HCT116 (cell line): Measurements from ENCODE around the gene UBAC2. TPM values are rescaled to one million over a fixed set of nuclear protein-coding genes. Genes with fewer than 3 reads are reported as not detected.

ENCODE experiments used
- ATAC-seq: fragments of 200-7000 bp; cut with Tn5 transposase; 2 replicates; pipeline ENCODE4 v1.9.1; 2020; ENCODE audit warnings: mild to moderate bottlenecking, moderate library complexity
- BruUV-seq: library from RNA; stranded (reverse); fragments of 400-500 nt; replicated peaks from 2 replicates; lab custom pipeline; 2021; lab: Mats Ljungman, UMichigan
- CTCF ChIA-PET: fragments of 300-600 bp; sonication (Branson Sonifier 250); formaldehyde crosslinking; loops from one replicate; lab custom pipeline; 2021; ENCODE audit warnings: antibody characterized with exemption; lab: Charles Lee
- POLR2A ChIA-PET: fragments of 300-600, 350-600 bp; sonication (Branson Sonifier 250); formaldehyde crosslinking; loops from one replicate; lab custom pipeline; 2021; ENCODE audit warnings: antibody characterized with exemption; lab: Charles Lee
- RAD21 ChIA-PET, 2 experiments: fragments of 300-600 bp; sonication (Branson Sonifier 250); formaldehyde crosslinking; loops; one replicate each; lab custom pipeline; 2023; ENCODE audit warnings: low total read pairs in 2 of 2; ENCODE audit not compliant: uncharacterized antibody in 2 of 2, unreplicated experiment in 2 of 2, low non-redundant PET in 1 of 2; lab: Charles Lee
- DNase-seq: peaks from one replicate; pipeline ENCODE4 v3.0.0-alpha.2; 2010; ENCODE audit warnings: low read depth, low spot score
- H2AFZ ChIP-seq: fragments of 200-600 bp; shearing (Covaris generic), sonication (generic); 2 replicates; pipeline ENCODE4 v1.6.1; 2017; ENCODE audit warnings: low read depth, mixed run types, mixed read lengths, antibody characterized with exemption, low read length; ENCODE audit not compliant: poor library complexity, severe bottlenecking
- H3K27ac ChIP-seq: 2 replicates; pipeline ENCODE4 v1.5.1; 2012; ENCODE audit warnings: low read depth, low read length
- H3K27me3 ChIP-seq: fragments of 200-600 bp; sonication (generic); 2 replicates; pipeline ENCODE4 v1.6.1; 2016; ENCODE audit warnings: mixed run types, low read length, mixed read lengths; ENCODE audit not compliant: insufficient read depth
- H3K36me3 ChIP-seq, 2 experiments: fragments of 200-500 bp in 1 of 2; fragments of 200-600 bp in 1 of 2; sonication (Bioruptor generic) in 1 of 2; sonication (generic) in 1 of 2; 2 replicates each; pipeline versions ENCODE4 v1.5.1 to v1.6.1; 2014 to 2016; ENCODE audit warnings: low read length in 2 of 2, inconsistent platforms in 1 of 2, mixed read lengths in 1 of 2, mixed run types in 1 of 2; ENCODE audit not compliant: insufficient read depth in 2 of 2, control insufficient read depth in 1 of 2
- H3K4me1 ChIP-seq, 2 experiments: fragments of 200-600 bp in 1 of 2; sonication (generic) in 1 of 2; 2 replicates each; pipeline versions ENCODE4 v1.5.1 to v1.6.1; 2012 to 2017; ENCODE audit warnings: low read length in 2 of 2, inconsistent platforms in 1 of 2, mild to moderate bottlenecking in 1 of 2, mixed read lengths in 1 of 2, mixed run types in 1 of 2, moderate library complexity in 1 of 2; ENCODE audit not compliant: insufficient read depth in 2 of 2, control insufficient read depth in 1 of 2
- H3K4me2 ChIP-seq: fragments of 200-600 bp; sonication (generic); 2 replicates; pipeline ENCODE4 v1.6.1; 2017; ENCODE audit warnings: mixed run types, low read length, mixed read lengths
- H3K4me3 ChIP-seq, 2 experiments: fragments of 200-600 bp in 1 of 2; sonication (generic) in 1 of 2; replicated peaks in 1 of 2; 2 replicates each; pipeline ENCODE4 v1.5.1; 2011 to 2016; ENCODE audit warnings: low read length in 2 of 2, control low read depth in 1 of 2, low read depth in 1 of 2, mild to moderate bottlenecking in 1 of 2, mixed read lengths in 1 of 2, mixed run types in 1 of 2
- H3K79me2 ChIP-seq: fragments of 200-600 bp; sonication (generic); 2 replicates; pipeline ENCODE4 v1.6.1; 2017; ENCODE audit warnings: mild to moderate bottlenecking, mixed run types, low read length, moderate library complexity, mixed read lengths; ENCODE audit not compliant: insufficient read depth
- H3K9ac ChIP-seq: fragments of 200-600 bp; sonication (generic); 2 replicates; pipeline ENCODE4 v1.6.1; 2016; ENCODE audit warnings: low read length, mixed read lengths
- H3K9me2 ChIP-seq: fragments of 200-600 bp; sonication (generic), shearing (Covaris generic); 2 replicates; pipeline ENCODE4 v1.6.1; 2017; ENCODE audit warnings: mixed run types, mild to moderate bottlenecking, moderate library complexity; ENCODE audit not compliant: insufficient read depth
- H3K9me3 ChIP-seq, 2 experiments: fragments of 200-500 bp in 1 of 2; fragments of 200-600 bp in 1 of 2; sonication (Bioruptor generic) in 1 of 2; sonication (generic) in 1 of 2; 2 replicates each; pipeline ENCODE4 v1.6.1; 2014 to 2017; ENCODE audit warnings: low read length in 2 of 2, mixed read lengths in 2 of 2, inconsistent platforms in 1 of 2, low read depth in 1 of 2, mild to moderate bottlenecking in 1 of 2, mixed run types in 1 of 2, moderate library complexity in 1 of 2; ENCODE audit not compliant: control insufficient read depth in 1 of 2, insufficient read depth in 1 of 2
- H4K20me1 ChIP-seq: fragments of 200-600 bp; sonication (generic), shearing (Covaris generic); 2 replicates; pipeline ENCODE4 v1.6.1; 2017; ENCODE audit warnings: mixed run types, mild to moderate bottlenecking, moderate library complexity; ENCODE audit not compliant: insufficient read depth
- CBX3 ChIP-seq: IDR thresholded peaks from 2 replicates; pipeline ENCODE4 v1.6.1; 2012; ENCODE audit warnings: low read depth
- CEBPB ChIP-seq: IDR thresholded peaks from 2 replicates; pipeline ENCODE4 v1.6.1; 2012; ENCODE audit warnings: low read depth
- EGR1 ChIP-seq: IDR thresholded peaks from 2 replicates; pipeline ENCODE4 v1.6.1; 2012; ENCODE audit warnings: low read depth
- ELF1 ChIP-seq: IDR thresholded peaks from 2 replicates; pipeline ENCODE4 v1.6.1; 2012; ENCODE audit warnings: low read depth, borderline replicate concordance
- EZH2 ChIP-seq: fragments of 200-600 bp; sonication (generic); IDR thresholded peaks from 2 replicates; pipeline ENCODE4 v1.6.1; 2017; ENCODE audit warnings: antibody characterized with exemption, mixed run types
- EZH2phosphoT487 ChIP-seq: fragments of 200-600 bp; IDR thresholded peaks from 2 replicates; pipeline ENCODE4 v1.6.1; 2018; ENCODE audit warnings: antibody characterized with exemption, borderline replicate concordance
- FOSL1 ChIP-seq: IDR thresholded peaks from 2 replicates; pipeline ENCODE4 v1.6.1; 2012; ENCODE audit warnings: low read depth
- JUND ChIP-seq: IDR thresholded peaks from 2 replicates; pipeline ENCODE4 v1.6.1; 2012
- POLR2A ChIP-seq: IDR thresholded peaks from 2 replicates; pipeline ENCODE4 v1.7.0; 2011; ENCODE audit warnings: borderline replicate concordance; ENCODE audit not compliant: insufficient read depth, insufficient read length; ENCODE audit errors: extremely low read depth
- POLR2AphosphoS5 ChIP-seq: IDR thresholded peaks from 2 replicates; pipeline ENCODE4 v1.6.1; 2011; ENCODE audit warnings: mild to moderate bottlenecking, low read depth, low read length, moderate library complexity
- RAD21 ChIP-seq: IDR thresholded peaks from 2 replicates; pipeline ENCODE4 v1.6.1; 2012; ENCODE audit warnings: low read depth, mild to moderate bottlenecking
- SIN3A ChIP-seq: IDR thresholded peaks from 2 replicates; pipeline ENCODE4 v1.6.1; 2012; ENCODE audit warnings: low read depth
- SP1 ChIP-seq: IDR thresholded peaks from 2 replicates; pipeline ENCODE4 v1.6.1; 2012; ENCODE audit warnings: low read depth
- SRF ChIP-seq: IDR thresholded peaks from 2 replicates; pipeline ENCODE4 v1.6.1; 2012; ENCODE audit warnings: low read depth
- TCF7L2 ChIP-seq: IDR thresholded peaks from 2 replicates; pipeline ENCODE4 v1.7.0; 2011; ENCODE audit warnings: borderline replicate concordance, inconsistent platforms; ENCODE audit not compliant: insufficient read depth, insufficient read length; ENCODE audit errors: extremely low read depth
- YY1 ChIP-seq: IDR thresholded peaks from 2 replicates; pipeline ENCODE4 v1.6.1; 2011; ENCODE audit warnings: low read length, low read depth, moderate library complexity, mild to moderate bottlenecking; ENCODE audit not compliant: insufficient replicate concordance; ENCODE audit errors: extremely low read depth
- ZFX ChIP-seq: fragments of 450-650 bp; IDR thresholded peaks from 2 replicates; pipeline ENCODE4 v1.6.1; 2017
- ZNF274 ChIP-seq: fragments of 200-500 bp; sonication (Bioruptor generic); IDR thresholded peaks from 2 replicates; pipeline ENCODE4 v1.6.1; 2014; ENCODE audit warnings: mild to moderate bottlenecking, low read depth, low read length, inconsistent platforms
- intact Hi-C: fragments of 100-400 bp; cut with micrococcal nuclease; formaldehyde crosslinking; loops from 2 replicates; pipeline ENCODE4 v1.10.0; 2022
- total RNA-seq: library from RNA; stranded (reverse); gene quantifications from one replicate; pipeline ENCODE4 v1.2.1, GENCODE V29; 2021; ENCODE audit not compliant: unreplicated experiment
- TF ChIP-seq, protein P1 (sequence below), 3 experiments: fragments of 200-600 bp in 1 of 3; sonication (generic) in 1 of 3; IDR thresholded peaks in 2 of 3; conservative IDR thresholded peaks in 1 of 3; 2 replicates each; pipeline ENCODE4 v1.5.1; 2012 to 2017; ENCODE audit warnings: low read depth in 2 of 3, low read length in 2 of 3, antibody characterized with exemption in 1 of 3, borderline replicate concordance in 1 of 3, control low read depth in 1 of 3, mild to moderate bottlenecking in 1 of 3, mixed read lengths in 1 of 3, mixed run types in 1 of 3, moderate library complexity in 1 of 3; ENCODE audit not compliant: insufficient read depth in 1 of 3
- TF ChIP-seq, protein P2 (sequence below): IDR thresholded peaks from 2 replicates; pipeline ENCODE4 v1.6.1; 2012; ENCODE audit warnings: low read depth
- TF ChIP-seq, protein P3 (sequence below): IDR thresholded peaks from 2 replicates; pipeline ENCODE4 v1.6.1; 2012
- TF ChIP-seq, protein P4 (sequence below): IDR thresholded peaks from 2 replicates; pipeline ENCODE4 v1.6.1; 2012

Gene UBAC2
- total RNA-seq, 1 experiment from 2014 or later, result 67.4 TPM

DNA sequence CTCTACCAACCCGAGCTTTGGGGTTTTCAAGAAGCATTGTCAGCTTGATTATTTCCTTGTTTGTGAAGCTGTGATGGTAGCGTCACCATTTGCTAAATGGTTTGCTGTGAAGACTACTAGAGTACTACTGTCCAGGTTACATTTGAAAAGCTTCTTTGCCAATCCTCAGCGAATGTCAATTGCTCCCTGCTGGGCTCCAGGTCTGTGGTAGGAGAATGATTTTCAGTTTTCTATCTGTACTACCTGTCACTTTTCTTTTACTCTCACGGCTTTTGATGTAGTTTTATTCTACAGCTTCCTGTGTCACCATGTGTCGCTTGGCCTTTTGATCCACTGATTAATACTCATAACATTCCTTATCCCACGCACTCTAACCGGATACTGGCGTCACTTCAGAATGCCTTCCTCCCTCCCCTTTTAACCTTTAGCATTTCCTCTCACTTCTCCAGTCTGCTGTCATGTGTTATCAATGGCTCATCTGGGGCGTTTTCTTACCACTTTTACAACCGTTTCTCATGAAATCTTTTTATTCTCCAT, 114.1 kb downstream of the UBAC2 start:
- Histone ChIP-seq H3K27ac (peak overlapping the region; percentile 70), H3K4me2 (peak overlapping the region; percentile 68), H3K4me3 (peak overlapping the region; percentile 12 to 29; a peak in 3 of 4 replicates), H4K20me1 (no peaks in the 10 kb centered on the region), H3K27me3 (no peaks in the 10 kb centered on the region), H3K9ac (peak overlapping the region; percentile 61), H3K79me2 (peaks cover 32% of the 10 kb centered on the region), H3K4me1 (peaks cover 82 to 99% of the 10 kb centered on the region in 2 experiments), H3K9me3 (no peaks in the 10 kb centered on the region), H3K9me2 (no peaks in the 10 kb centered on the region), H3K36me3 (no peaks in the 10 kb centered on the region), H2AFZ (no peak overlapping the region)
- ChIA-PET CTCF (no interaction called here), RAD21 (no interaction called here), POLR2A (interaction anchor here (0.9 kb wide), 1 partner anchor 31 kb away, joined by 3 read pairs; no protein-coding TSS in a partner anchor)
- DNase-seq (peak; percentile 96), ATAC-seq (peak; percentile 73)
- TF ChIP-seq RAD21, result no peak; the same call in 1 of the 2 replicates
- TF ChIP-seq EZH2phosphoT487, result no peak
- no peak for TF ChIP-seq POLR2A
- TF ChIP-seq SIN3A, result peak; percentile 94
- TF ChIP-seq, protein P1, sequence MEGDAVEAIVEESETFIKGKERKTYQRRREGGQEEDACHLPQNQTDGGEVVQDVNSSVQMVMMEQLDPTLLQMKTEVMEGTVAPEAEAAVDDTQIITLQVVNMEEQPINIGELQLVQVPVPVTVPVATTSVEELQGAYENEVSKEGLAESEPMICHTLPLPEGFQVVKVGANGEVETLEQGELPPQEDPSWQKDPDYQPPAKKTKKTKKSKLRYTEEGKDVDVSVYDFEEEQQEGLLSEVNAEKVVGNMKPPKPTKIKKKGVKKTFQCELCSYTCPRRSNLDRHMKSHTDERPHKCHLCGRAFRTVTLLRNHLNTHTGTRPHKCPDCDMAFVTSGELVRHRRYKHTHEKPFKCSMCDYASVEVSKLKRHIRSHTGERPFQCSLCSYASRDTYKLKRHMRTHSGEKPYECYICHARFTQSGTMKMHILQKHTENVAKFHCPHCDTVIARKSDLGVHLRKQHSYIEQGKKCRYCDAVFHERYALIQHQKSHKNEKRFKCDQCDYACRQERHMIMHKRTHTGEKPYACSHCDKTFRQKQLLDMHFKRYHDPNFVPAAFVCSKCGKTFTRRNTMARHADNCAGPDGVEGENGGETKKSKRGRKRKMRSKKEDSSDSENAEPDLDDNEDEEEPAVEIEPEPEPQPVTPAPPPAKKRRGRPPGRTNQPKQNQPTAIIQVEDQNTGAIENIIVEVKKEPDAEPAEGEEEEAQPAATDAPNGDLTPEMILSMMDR (IDR thresholded peaks at IDR 0.05 in 2 of 3, conservative IDR thresholded peaks at IDR 0.05 in 1 of 3; ENCODE audit: borderline replicate concordance in 1 of 3, insufficient read depth in 1 of 3, low read depth in 2 of 3, low read length in 2 of 3), result no peak
- no peak for TF ChIP-seq ZFX
- TF ChIP-seq, protein P2, sequence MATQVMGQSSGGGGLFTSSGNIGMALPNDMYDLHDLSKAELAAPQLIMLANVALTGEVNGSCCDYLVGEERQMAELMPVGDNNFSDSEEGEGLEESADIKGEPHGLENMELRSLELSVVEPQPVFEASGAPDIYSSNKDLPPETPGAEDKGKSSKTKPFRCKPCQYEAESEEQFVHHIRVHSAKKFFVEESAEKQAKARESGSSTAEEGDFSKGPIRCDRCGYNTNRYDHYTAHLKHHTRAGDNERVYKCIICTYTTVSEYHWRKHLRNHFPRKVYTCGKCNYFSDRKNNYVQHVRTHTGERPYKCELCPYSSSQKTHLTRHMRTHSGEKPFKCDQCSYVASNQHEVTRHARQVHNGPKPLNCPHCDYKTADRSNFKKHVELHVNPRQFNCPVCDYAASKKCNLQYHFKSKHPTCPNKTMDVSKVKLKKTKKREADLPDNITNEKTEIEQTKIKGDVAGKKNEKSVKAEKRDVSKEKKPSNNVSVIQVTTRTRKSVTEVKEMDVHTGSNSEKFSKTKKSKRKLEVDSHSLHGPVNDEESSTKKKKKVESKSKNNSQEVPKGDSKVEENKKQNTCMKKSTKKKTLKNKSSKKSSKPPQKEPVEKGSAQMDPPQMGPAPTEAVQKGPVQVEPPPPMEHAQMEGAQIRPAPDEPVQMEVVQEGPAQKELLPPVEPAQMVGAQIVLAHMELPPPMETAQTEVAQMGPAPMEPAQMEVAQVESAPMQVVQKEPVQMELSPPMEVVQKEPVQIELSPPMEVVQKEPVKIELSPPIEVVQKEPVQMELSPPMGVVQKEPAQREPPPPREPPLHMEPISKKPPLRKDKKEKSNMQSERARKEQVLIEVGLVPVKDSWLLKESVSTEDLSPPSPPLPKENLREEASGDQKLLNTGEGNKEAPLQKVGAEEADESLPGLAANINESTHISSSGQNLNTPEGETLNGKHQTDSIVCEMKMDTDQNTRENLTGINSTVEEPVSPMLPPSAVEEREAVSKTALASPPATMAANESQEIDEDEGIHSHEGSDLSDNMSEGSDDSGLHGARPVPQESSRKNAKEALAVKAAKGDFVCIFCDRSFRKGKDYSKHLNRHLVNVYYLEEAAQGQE, result no peak
- no peak for TF ChIP-seq TCF7L2
- TF ChIP-seq EZH2, result no peak
- TF ChIP-seq ELF1, result no peak; the same call in 1 of the 2 replicates
- peak; percentile 76; the same call in 1 of the 2 replicates for TF ChIP-seq CEBPB
- TF ChIP-seq FOSL1, result peak; percentile 60
- no peak for TF ChIP-seq ZNF274
- TF ChIP-seq POLR2AphosphoS5, result peak; percentile 54
- peak; percentile 97 for TF ChIP-seq CBX3
- TF ChIP-seq SP1, result peak; percentile 94
- no peak for TF ChIP-seq SRF
- TF ChIP-seq, protein P3, sequence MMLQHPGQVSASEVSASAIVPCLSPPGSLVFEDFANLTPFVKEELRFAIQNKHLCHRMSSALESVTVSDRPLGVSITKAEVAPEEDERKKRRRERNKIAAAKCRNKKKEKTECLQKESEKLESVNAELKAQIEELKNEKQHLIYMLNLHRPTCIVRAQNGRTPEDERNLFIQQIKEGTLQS, result no peak; the same call in 1 of the 2 replicates
- peak; percentile 95 for TF ChIP-seq EGR1
- TF ChIP-seq, protein P4, sequence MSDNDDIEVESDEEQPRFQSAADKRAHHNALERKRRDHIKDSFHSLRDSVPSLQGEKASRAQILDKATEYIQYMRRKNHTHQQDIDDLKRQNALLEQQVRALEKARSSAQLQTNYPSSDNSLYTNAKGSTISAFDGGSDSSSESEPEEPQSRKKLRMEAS, result peak; percentile 84
- no peak for TF ChIP-seq YY1
- TF ChIP-seq JUND, result peak; percentile 74
- BruUV-seq, result no TSS peak
- intact Hi-C loops, result no loop called here
